ENCODE measurements around the gene HSH2D.

Gene HSH2D

GRCh38 chr19:16188521-16188920, 45.0 kb downstream of the HSH2D start:
- no peak overlapping the region for H3K4me3 ChIP-seq (ENCODE audit: low read length)
- TF ChIP-seq ZNF274 (IDR thresholded peaks at IDR 0.05; ENCODE audit: low read depth, low read length) = no peak

- no peak overlapping the region for H3K4me3 ChIP-seq (ENCODE audit: low read length)
- TF ChIP-seq ZNF274 (IDR thresholded peaks at IDR 0.05; ENCODE audit: low read depth, low read length) = no peak
Measured at GRCh38 chr19:16190198-16190597, 46.7 kb downstream of the HSH2D start.

- no peak for TF ChIP-seq ZNF274 (IDR thresholded peaks at IDR 0.05; ENCODE audit: low read depth, low read length)
- H3K4me3 ChIP-seq (ENCODE audit: low read length) = no peak overlapping the region
Measured at GRCh38 chr19:16190736-16191135, 47.3 kb downstream of the HSH2D start.

GRCh38 chr19:16191216-16191908, 47.9 kb downstream of the HSH2D start:
- no peak for TF ChIP-seq ZNF274 (IDR thresholded peaks at IDR 0.05; ENCODE audit: low read depth, low read length)
- H3K4me3 ChIP-seq (ENCODE audit: low read length) = no peak overlapping the region

GRCh38 chr19:16193466-16193865, 50.0 kb downstream of the HSH2D start:
- TF ChIP-seq ZNF274 (IDR thresholded peaks at IDR 0.05; ENCODE audit: low read depth, low read length) = no peak

GRCh38 chr19:16197188-16197621, 53.7 kb downstream of the HSH2D start:
- TF ChIP-seq ZNF274 (IDR thresholded peaks at IDR 0.05; ENCODE audit: low read depth, low read length) = no peak
- H3K4me3 ChIP-seq (ENCODE audit: low read length) = peak overlapping the region; percentile 87

More at GRCh38 chr19:16193466-16193865, 50.0 kb downstream of the HSH2D start:
- no peak overlapping the region for H3K4me3 ChIP-seq (ENCODE audit: low read length)

GRCh38 chr19:16197622-16198369, 54.3 kb downstream of the HSH2D start, which contains the start of gene AP1M1:
AP1M1 (plus strand) TSS chr19:16197911; CDS start chr19:16198027, 116 bp downstream.
- TF ChIP-seq ZNF274 (IDR thresholded peaks at IDR 0.05; ENCODE audit: low read depth, low read length) = no peak
- peak within 1 kb of the TSS; percentile 87 for H3K4me3 ChIP-seq (ENCODE audit: low read length)

GRCh38 chr19:16198370-16198651, 54.8 kb downstream of the HSH2D start:
- no peak for TF ChIP-seq ZNF274 (IDR thresholded peaks at IDR 0.05; ENCODE audit: low read depth, low read length)
- H3K4me3 ChIP-seq (ENCODE audit: low read length) = peak overlapping the region; percentile 87

GRCh38 chr19:16199275-16199932, 55.9 kb downstream of the HSH2D start:
- no peak for TF ChIP-seq ZNF274 (IDR thresholded peaks at IDR 0.05; ENCODE audit: low read depth, low read length)
- H3K4me3 ChIP-seq (ENCODE audit: low read length) = no peak overlapping the region

- no peak for TF ChIP-seq ZNF274 (IDR thresholded peaks at IDR 0.05; ENCODE audit: low read depth, low read length)
- H3K4me3 ChIP-seq (ENCODE audit: low read length) = no peak overlapping the region
Measured at GRCh38 chr19:16200038-16201010, 56.8 kb downstream of the HSH2D start.

GRCh38 chr19:16201011-16201391, 57.5 kb downstream of the HSH2D start:
- no peak for TF ChIP-seq ZNF274 (IDR thresholded peaks at IDR 0.05; ENCODE audit: low read depth, low read length)
- H3K4me3 ChIP-seq (ENCODE audit: low read length) = no peak overlapping the region

GRCh38 chr19:16202320-16203255, 59.1 kb downstream of the HSH2D start:
- H3K4me3 ChIP-seq (ENCODE audit: low read length) = no peak overlapping the region
- TF ChIP-seq ZNF274 (IDR thresholded peaks at IDR 0.05; ENCODE audit: low read depth, low read length) = no peak

Data from GM08714 (cell line).